Measurements from ENCODE around the gene RAPGEF4.

Gene RAPGEF4

GRCh38 chr2:172937884-172938712 is 202.5 kb downstream of the RAPGEF4 start:
- no peak for DNase-seq (ENCODE audit: low read depth)

DNA sequence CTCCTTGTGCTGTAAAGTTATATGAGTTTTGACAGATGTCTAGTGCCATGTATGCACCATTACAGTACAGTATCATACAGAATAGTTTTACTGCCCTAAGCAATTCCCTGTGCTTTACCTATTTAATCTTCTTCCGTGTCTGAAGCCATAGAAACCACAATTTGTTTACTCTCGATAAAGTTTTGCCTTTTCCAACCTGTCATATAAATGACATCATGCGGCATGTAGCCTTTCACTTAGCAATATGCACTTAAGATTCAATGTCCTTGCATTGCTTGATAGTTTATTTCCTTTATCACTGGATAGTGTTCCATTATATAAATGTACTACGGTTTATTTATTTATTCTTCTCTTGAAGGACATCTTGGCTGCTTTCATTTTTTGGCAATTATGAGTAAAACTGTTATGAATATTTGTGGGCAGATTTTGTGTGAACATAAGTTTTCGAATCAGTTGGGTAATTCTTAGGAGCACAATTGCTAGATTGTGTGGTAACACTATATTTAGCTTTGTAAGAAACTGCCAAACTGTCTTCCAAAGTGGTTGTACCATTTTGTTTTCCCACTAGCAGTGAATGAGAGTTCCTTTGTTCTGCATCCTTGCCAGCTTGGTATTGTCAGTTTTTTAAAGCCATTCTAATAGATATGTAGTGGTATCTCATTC is 203.2 kb downstream of the RAPGEF4 start:
- DNase-seq (ENCODE audit: low read depth) = no peak

- DNase-seq (ENCODE audit: low read depth) = no peak
These were observed 207.9 kb downstream of the RAPGEF4 start for GRCh38 chr2:172943539-172943938.

GRCh38 chr2:172944022-172944793 is 208.6 kb downstream of the RAPGEF4 start:
- DNase-seq (ENCODE audit: low read depth) = no peak

GRCh38 chr2:172944794-172945509 is 209.3 kb downstream of the RAPGEF4 start:
- DNase-seq (ENCODE audit: low read depth) = no peak

- DNase-seq (ENCODE audit: low read depth) = no peak
These were observed 209.8 kb downstream of the RAPGEF4 start for GRCh38 chr2:172945510-172945850.

DNA sequence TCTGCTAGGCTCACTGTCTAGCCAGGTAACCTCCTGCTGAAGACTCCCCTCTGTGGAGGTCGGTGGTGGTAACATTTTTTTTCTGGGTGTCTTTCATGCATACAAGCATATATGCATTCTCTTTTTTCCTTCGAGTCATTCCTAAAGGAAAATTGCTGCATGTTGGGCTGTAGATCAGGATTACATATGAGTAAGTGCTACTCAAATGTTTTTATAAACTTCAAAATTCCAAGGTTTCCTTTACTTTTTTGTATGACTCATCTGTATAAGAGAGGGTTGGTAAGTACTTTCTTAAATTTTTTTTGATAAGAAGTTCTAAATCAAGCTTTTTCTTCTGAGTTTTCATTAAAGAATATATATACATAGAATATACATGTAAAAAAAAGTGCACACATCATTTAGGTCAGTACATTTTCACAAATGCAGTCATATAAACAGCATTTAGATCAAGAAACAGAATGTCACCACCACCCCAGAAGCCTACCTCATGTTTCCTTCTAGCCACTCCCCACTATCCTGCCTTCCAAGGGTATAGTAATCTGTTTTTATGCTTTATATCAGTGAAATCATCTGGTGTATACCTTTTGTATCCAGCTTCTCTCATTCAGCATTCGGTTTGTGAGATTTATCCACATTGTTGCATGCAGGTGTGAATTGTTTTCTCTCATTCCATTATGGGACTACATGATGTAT is 212.0 kb downstream of the RAPGEF4 start:
- DNase-seq (ENCODE audit: low read depth) = no peak

DNA sequence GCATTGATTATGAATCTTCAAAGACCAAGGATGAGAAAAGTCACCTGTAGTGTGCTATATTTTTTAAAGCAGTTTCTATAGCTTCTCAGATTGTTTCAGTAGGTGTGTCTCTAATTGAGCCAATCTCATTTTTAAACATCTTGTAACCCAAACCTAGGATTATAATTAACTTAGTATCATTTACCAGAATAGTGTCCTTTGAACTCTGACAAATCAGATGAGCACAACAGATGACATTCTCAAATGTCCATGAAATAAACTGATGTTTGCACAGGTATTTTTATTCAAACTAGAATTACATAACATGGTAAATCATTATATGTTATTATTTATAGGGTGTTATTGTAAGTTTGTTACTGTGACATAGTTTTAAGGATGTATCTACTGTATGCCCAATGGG is 213.9 kb downstream of the RAPGEF4 start:
- DNase-seq (ENCODE audit: low read depth) = no peak

GRCh38 chr2:172950565-172950964 is 214.9 kb downstream of the RAPGEF4 start:
- no peak for DNase-seq (ENCODE audit: low read depth)

DNA sequence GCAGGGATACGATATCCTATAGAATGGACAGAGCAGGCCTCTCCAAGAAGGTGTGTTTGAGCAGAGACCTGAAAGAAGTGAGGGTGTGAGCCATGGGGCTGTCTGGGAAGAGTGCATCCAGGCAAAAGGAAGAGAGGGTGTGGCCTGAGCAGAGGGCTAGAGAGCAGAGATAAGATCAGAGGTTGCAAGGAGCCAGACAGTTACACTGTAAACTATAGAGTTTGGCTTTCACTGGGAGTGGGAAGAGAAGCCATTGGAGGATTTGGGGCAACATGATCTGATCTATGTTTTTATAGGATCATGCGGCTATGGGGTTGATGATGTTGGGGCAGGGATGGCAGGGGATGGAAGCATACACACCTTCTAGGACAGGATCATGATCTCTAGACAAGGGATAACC is 215.9 kb downstream of the RAPGEF4 start:
- no peak for DNase-seq (ENCODE audit: low read depth)

- no peak for DNase-seq (ENCODE audit: low read depth)
These were observed 217.8 kb downstream of the RAPGEF4 start for GRCh38 chr2:172953411-172953810.

DNA sequence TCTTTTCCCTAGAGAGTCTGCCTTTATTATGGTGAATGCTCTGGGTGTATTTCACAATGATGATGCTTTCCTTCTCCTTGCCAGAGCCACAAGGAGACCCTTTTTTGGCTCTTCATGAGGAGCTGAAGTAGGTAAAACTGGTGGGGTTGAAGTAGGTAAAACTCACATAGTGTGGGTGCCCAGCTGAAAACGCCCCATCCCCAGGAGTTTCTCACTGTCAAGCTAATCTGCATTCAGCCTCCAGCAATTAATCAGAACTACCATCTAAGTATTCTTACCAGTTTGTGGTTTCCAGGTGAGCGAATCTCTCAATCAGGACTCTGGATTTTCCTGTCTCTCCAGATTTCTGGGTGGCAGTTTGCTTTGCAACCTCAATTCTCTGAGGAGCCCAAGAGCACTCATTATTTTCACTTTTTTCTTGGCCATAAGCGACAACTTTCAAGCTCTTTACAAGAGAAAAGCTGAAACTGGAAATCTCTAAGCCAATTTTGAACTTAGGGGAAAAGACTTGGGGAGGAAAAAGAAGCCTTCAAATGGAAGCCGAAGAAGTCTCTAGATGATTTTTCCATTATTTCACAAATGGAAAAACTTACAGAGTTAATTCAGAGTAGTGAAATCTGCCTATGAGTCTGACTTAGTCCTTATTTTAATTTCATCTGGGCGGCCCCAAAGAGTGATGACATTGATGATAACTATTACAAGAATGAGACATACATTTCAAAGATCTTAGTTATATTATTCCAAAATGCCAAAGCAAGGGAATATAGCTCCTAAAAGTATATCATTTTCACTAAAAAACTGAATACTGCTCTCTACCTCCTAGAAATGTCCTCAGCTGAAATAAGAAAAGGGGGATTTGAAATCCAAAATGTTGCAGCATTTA is 218.6 kb downstream of the RAPGEF4 start:
- no peak for DNase-seq (ENCODE audit: low read depth)

GRCh38 chr2:172955587-172955986 is 219.9 kb downstream of the RAPGEF4 start:
- DNase-seq (ENCODE audit: low read depth) = no peak

DNA sequence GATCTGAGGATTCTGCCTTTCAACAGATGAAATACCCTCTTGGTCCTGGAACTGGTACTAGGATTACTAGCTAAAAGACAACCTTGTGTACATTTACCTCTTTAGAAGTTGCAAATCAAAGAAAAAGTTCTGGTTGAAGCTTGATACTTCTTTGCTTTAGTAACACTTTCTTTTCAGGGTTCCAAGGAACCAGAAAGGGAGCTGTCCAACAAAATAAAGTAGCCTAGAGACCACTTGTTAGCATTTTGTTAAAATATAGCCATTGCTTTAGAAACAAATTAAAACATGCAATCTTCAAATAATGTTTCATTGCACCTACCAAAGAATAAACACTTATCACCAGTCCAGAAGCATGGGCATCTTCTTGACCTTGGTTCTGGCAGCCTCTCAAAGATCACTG is 222.1 kb downstream of the RAPGEF4 start:
- no peak for DNase-seq (ENCODE audit: low read depth)

DNA sequence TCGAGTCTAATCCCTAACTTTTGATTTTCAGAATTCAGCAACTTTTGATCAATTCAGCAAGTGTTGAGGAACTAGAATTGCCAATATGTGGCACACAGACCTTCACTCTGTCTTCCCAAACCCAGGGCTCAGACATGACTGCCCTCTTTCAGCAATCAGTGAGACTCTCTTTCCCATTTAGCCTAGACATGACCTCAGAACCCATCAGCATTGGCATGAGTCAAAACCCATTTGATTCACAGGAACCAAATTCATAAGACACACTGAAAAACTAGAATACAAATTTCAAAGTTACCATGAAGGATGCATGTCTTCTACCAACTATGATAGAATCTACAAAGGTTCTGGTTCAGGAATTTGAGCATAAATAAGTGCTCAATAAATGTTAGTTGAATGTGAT is 226.4 kb downstream of the RAPGEF4 start:
- DNase-seq (ENCODE audit: low read depth) = no peak

DNA sequence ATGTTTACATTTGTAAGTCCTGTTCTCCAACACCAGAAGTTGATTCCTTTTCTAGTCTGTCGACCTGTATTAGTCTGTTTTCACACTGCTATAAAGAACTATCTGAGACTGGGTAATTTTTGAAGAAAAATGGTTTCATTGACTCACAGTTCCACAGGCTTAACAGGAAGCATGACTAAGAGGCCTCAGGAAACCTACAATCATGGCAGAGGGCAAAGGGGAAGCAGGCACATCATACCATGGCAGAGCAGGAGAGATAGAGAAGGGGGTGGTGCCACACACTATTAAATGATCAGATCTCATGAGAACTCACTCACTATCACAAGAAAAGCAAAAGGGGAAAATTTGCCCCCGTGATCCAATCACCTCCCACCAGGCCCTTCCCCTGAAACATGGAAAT is 227.2 kb downstream of the RAPGEF4 start:
- no peak for DNase-seq (ENCODE audit: low read depth)

DNA sequence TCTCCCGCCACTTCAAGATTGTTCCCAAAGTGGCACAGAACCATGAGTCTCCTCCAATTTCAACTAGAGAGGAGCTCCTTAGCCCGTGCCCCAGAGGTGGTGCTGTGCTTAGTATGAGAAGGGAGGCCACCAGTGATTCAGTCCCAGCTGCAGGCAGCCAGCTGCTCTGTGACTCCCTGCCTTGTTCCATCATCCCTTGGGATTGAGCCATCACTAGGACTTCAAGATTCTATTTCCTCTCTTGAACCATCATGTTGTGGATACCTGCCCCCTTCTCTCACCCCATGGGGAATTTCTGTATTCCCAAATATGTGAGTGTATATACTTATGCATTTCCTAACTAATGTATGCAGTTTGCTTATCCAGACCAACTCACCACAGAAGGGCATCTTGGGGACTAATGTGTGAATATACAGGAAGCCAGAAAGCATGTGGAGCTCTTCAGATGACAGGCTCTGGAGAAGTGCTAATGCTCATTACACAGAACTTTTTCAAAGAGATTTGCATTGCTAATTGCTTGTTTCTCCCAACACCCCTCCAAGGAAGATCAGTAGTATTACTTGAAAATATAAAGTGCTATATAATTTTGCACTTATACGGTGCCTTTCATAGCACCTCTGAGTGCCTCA is 229.0 kb downstream of the RAPGEF4 start:
- DNase-seq (ENCODE audit: low read depth) = no peak

DNA sequence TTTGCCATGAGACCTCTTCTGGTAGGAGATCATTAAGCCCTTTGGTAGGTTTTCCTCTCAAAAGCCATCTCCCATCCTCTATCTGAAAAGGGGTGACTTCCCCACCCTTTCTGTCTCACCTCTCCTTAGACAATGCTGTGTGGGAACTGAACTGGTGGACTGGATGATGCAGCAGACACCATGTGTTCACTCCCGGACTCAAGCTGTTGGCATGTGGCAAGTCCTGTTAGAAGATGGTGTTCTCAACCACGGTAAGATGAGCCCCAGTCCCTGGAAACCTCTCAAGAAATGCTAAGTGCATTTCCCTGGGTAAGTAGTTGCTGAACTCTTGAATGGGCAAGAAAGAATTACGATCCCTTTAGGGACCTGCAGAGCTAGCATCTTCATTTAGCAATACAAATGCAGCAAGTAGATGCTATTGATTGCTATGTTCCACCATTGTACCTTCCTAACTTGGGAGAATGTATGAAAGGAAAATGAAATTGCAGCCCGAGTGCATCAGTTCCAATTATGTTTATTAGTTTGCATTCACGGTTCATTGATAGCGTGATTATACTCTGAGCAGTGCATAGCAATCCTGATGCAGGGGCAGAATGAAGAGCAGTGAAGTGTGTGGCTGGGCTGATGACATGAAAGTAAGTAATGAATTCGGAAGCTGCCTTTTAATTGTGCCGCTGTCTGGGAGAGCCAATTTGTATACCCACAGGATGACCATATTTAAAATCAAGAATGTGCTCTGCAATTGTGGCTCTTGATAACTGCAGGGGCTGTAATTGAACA is 230.0 kb downstream of the RAPGEF4 start:
- no peak for DNase-seq (ENCODE audit: low read depth)
